ENCODE data around the gene ITGBL1. TPM values are rescaled to one million over a fixed set of nuclear protein-coding genes. Genes with fewer than 3 reads are reported as not detected.

Gene ITGBL1
- total and polyA plus RNA-seq, 2 experiments from 2014 or later: 332 to 462 TPM

- TF ChIP-seq EZH2phosphoT487 (IDR thresholded peaks at IDR 0.05; ENCODE audit: insufficient read depth, low read depth): no peak
- no peak for TF ChIP-seq EZH2 (IDR thresholded peaks at IDR 0.05; ENCODE audit: insufficient read depth, poor library complexity, severe bottlenecking)
- no peak overlapping the region for H2AFZ ChIP-seq
- H3K79me2 ChIP-seq (ENCODE audit: insufficient read depth): peaks cover 82% of the 10 kb centered on the region
- H3K4me2 ChIP-seq (ENCODE audit: unreplicated experiment): peak overlapping the region; percentile 71
- no peaks in the 10 kb centered on the region for H3K9me3 ChIP-seq (ENCODE audit: low read depth)
- peaks cover 54% of the 10 kb centered on the region for H3K4me1 ChIP-seq (ENCODE audit: insufficient read depth)
- peaks cover 64% of the 10 kb centered on the region for H3F3A ChIP-seq (ENCODE audit: insufficient read depth)
- in situ Hi-C loops (cut with MboI): no loop called here
- no peaks in the 10 kb centered on the region for H3K36me3 ChIP-seq (ENCODE audit: low read depth)
- peak overlapping the region; percentile 93 for H3K27ac ChIP-seq
- H3K4me3 ChIP-seq: peak overlapping the region; percentile 12; the same call in 1 of the 2 replicates
- DNase-seq: peak; percentile 23
- H3K9ac ChIP-seq: peak overlapping the region; percentile 31
- H4K20me1 ChIP-seq (ENCODE audit: insufficient read depth): no peaks in the 10 kb centered on the region
- WGBS, 2 experiments (ENCODE audit: low coverage in 1 of 2, low lambda C conversion rate in 2 of 2, missing lambda C conversion rate in 2 of 2): 22 to 43% methylated on average over 1 of the region's 1 CpG
- H3K9me2 ChIP-seq (ENCODE audit: insufficient read depth): no peaks in the 10 kb centered on the region; the same call in 1 of the 2 replicates
- H3K27me3 ChIP-seq (replicated peaks; ENCODE audit: insufficient read depth): no peaks in the 10 kb centered on the region
Measured at GRCh38 chr13:101552286-101552685, 99.8 kb downstream of the ITGBL1 start.

- Histone ChIP-seq H3K4me3 (peak overlapping the region; percentile 12; the same call in 1 of the 2 replicates), H3K9me3 (ENCODE audit: low read depth) (no peaks in the 10 kb centered on the region), H3F3A (ENCODE audit: insufficient read depth) (peaks cover 68% of the 10 kb centered on the region), H3K9ac (peak overlapping the region; percentile 31), H2AFZ (no peak overlapping the region), H3K27ac (peak overlapping the region; percentile 93), H3K4me2 (ENCODE audit: unreplicated experiment) (peak overlapping the region; percentile 71), H3K79me2 (ENCODE audit: insufficient read depth) (peaks cover 82% of the 10 kb centered on the region), H3K9me2 (ENCODE audit: insufficient read depth) (no peaks in the 10 kb centered on the region; the same call in 1 of the 2 replicates), H3K27me3 (replicated peaks; ENCODE audit: insufficient read depth) (no peaks in the 10 kb centered on the region), H4K20me1 (ENCODE audit: insufficient read depth) (no peaks in the 10 kb centered on the region), H3K4me1 (ENCODE audit: insufficient read depth) (peaks cover 59% of the 10 kb centered on the region), H3K36me3 (ENCODE audit: low read depth) (no peaks in the 10 kb centered on the region)
- in situ Hi-C loops (cut with MboI): no loop called here
- no peak for TF ChIP-seq EZH2phosphoT487 (IDR thresholded peaks at IDR 0.05; ENCODE audit: insufficient read depth, low read depth)
- no peak for TF ChIP-seq EZH2 (IDR thresholded peaks at IDR 0.05; ENCODE audit: insufficient read depth, poor library complexity, severe bottlenecking)
- peak; percentile 83 for DNase-seq
Measured at GRCh38 chr13:101552786-101553185, 100.3 kb downstream of the ITGBL1 start.

- peak overlapping the region; percentile 25; the same call in 1 of the 2 replicates for H3K9ac ChIP-seq
- no peaks in the 10 kb centered on the region for H3K36me3 ChIP-seq (ENCODE audit: low read depth)
- 59 to 70% methylated on average over 2 of the region's 2 CpGs for WGBS, 2 experiments (ENCODE audit: low coverage in 1 of 2, low lambda C conversion rate in 2 of 2, missing lambda C conversion rate in 2 of 2)
- no peak for TF ChIP-seq EZH2 (IDR thresholded peaks at IDR 0.05; ENCODE audit: insufficient read depth, poor library complexity, severe bottlenecking)
- no peak for TF ChIP-seq EZH2phosphoT487 (IDR thresholded peaks at IDR 0.05; ENCODE audit: insufficient read depth, low read depth)
- in situ Hi-C loops (cut with MboI): no loop called here
- H3F3A ChIP-seq (ENCODE audit: insufficient read depth): peaks cover 82% of the 10 kb centered on the region
- no peak overlapping the region for H2AFZ ChIP-seq
- H3K4me1 ChIP-seq (ENCODE audit: insufficient read depth): peaks cover 59% of the 10 kb centered on the region
- no peaks in the 10 kb centered on the region for H4K20me1 ChIP-seq (ENCODE audit: insufficient read depth)
- peak overlapping the region; percentile 93 for H3K27ac ChIP-seq
- no peaks in the 10 kb centered on the region for H3K9me3 ChIP-seq (ENCODE audit: low read depth)
- peak overlapping the region; percentile 38 for H3K4me2 ChIP-seq (ENCODE audit: unreplicated experiment)
- H3K27me3 ChIP-seq (replicated peaks; ENCODE audit: insufficient read depth): no peaks in the 10 kb centered on the region
- peaks cover 83% of the 10 kb centered on the region for H3K79me2 ChIP-seq (ENCODE audit: insufficient read depth)
- DNase-seq: peak; percentile 65
- H3K9me2 ChIP-seq (ENCODE audit: insufficient read depth): no peaks in the 10 kb centered on the region; the same call in 1 of the 2 replicates
- no peak overlapping the region for H3K4me3 ChIP-seq
Measured at GRCh38 chr13:101554420-101555125, 102.1 kb downstream of the ITGBL1 start.

- H3K4me2 ChIP-seq (ENCODE audit: unreplicated experiment): peak overlapping the region; percentile 51
- H3K4me1 ChIP-seq (ENCODE audit: insufficient read depth): peaks cover 65% of the 10 kb centered on the region
- no peaks in the 10 kb centered on the region; the same call in 1 of the 2 replicates for H3K9me2 ChIP-seq (ENCODE audit: insufficient read depth)
- no peak overlapping the region for H2AFZ ChIP-seq
- no peaks in the 10 kb centered on the region for H3K27me3 ChIP-seq (replicated peaks; ENCODE audit: insufficient read depth)
- H3K4me3 ChIP-seq: no peak overlapping the region
- H3K27ac ChIP-seq: peak overlapping the region; percentile 93
- peaks cover 81% of the 10 kb centered on the region for H3F3A ChIP-seq (ENCODE audit: insufficient read depth)
- H4K20me1 ChIP-seq (ENCODE audit: insufficient read depth): no peaks in the 10 kb centered on the region
- no peak for TF ChIP-seq EZH2phosphoT487 (IDR thresholded peaks at IDR 0.05; ENCODE audit: insufficient read depth, low read depth)
- TF ChIP-seq EZH2 (IDR thresholded peaks at IDR 0.05; ENCODE audit: insufficient read depth, poor library complexity, severe bottlenecking): no peak
- in situ Hi-C loops (cut with MboI): no loop called here
- H3K36me3 ChIP-seq (ENCODE audit: low read depth): no peaks in the 10 kb centered on the region
- H3K9ac ChIP-seq: peak overlapping the region; percentile 66; the same call in 1 of the 2 replicates
- DNase-seq: no peak
- peaks cover 82% of the 10 kb centered on the region for H3K79me2 ChIP-seq (ENCODE audit: insufficient read depth)
- no peaks in the 10 kb centered on the region for H3K9me3 ChIP-seq (ENCODE audit: low read depth)
Measured at GRCh38 chr13:101555610-101556009, 103.1 kb downstream of the ITGBL1 start.
